HepG2 (cell line): ENCODE data around the gene LEMD3.

ENCODE experiments used
- ZNF12 ChIP-seq: sonication (generic); formaldehyde crosslinking; IDR thresholded peaks from 2 replicates; pipeline ENCODE4 v1.5.0; 2020; ENCODE audit warnings: missing genetic modification reagents
- TF ChIP-seq, protein P1 (sequence below): sonication (generic); formaldehyde crosslinking; IDR thresholded peaks from 2 replicates; pipeline ENCODE4 v1.5.0; 2020; ENCODE audit warnings: mild to moderate bottlenecking, missing genetic modification reagents, moderate library complexity
- TF ChIP-seq, protein P2 (sequence below): sonication (generic); formaldehyde crosslinking; IDR thresholded peaks from 2 replicates; pipeline ENCODE4 v1.8.1; 2023; ENCODE audit warnings: mild to moderate bottlenecking, inconsistent platforms, moderate library complexity, missing genetic modification reagents, borderline replicate concordance

DNA sequence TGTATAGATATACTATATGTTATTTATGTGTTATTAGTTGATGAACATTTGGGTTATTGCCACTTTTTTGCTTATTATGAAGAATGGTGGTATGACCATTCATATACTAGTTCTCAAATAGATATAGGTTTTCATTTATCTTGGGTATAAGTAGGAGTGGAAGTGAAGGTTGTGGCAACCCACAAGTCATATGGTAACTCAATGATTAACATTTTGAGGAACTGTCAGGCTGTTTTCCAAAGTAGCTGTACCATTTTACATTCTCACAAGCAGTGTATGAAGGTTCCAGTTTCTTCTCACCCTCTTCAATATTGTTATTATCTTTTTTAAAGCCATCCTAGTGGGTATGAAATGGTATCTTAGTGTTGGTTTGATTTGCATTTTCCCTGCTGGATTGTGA lies 90.1 kb downstream of the LEMD3 start:
- TF ChIP-seq, protein P1, sequence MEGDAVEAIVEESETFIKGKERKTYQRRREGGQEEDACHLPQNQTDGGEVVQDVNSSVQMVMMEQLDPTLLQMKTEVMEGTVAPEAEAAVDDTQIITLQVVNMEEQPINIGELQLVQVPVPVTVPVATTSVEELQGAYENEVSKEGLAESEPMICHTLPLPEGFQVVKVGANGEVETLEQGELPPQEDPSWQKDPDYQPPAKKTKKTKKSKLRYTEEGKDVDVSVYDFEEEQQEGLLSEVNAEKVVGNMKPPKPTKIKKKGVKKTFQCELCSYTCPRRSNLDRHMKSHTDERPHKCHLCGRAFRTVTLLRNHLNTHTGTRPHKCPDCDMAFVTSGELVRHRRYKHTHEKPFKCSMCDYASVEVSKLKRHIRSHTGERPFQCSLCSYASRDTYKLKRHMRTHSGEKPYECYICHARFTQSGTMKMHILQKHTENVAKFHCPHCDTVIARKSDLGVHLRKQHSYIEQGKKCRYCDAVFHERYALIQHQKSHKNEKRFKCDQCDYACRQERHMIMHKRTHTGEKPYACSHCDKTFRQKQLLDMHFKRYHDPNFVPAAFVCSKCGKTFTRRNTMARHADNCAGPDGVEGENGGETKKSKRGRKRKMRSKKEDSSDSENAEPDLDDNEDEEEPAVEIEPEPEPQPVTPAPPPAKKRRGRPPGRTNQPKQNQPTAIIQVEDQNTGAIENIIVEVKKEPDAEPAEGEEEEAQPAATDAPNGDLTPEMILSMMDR = no peak
- no peak for TF ChIP-seq ZNF12 (CRISPR knock-in tag)
- TF ChIP-seq, protein P2, sequence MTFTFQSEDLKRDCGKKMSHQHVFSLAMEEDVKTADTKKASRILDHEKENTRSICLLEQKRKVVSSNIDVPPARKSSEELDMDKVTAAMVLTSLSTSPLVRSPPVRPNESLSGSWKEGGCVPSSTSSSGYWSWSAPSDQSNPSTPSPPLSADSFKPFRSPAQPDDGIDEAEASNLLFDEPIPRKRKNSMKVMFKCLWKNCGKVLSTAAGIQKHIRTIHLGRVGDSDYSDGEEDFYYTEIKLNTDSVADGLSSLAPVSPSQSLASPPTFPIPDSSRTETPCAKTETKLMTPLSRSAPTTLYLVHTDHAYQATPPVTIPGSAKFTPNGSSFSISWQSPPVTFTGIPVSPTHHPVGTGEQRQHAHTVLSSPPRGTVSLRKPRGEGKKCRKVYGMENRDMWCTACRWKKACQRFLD = no peak
